NT2/D1 (cell line): ENCODE measurements around the gene DPP9.

ENCODE experiments used
- YY1 ChIP-seq: IDR thresholded peaks from 2 replicates; pipeline ENCODE4 v1.6.1; 2011; ENCODE audit not compliant: insufficient read length, insufficient read depth
- ZNF274 ChIP-seq: IDR thresholded peaks from 2 replicates; pipeline ENCODE4 v1.6.1; 2011; ENCODE audit warnings: mild to moderate bottlenecking, low read depth, low read length

DNA sequence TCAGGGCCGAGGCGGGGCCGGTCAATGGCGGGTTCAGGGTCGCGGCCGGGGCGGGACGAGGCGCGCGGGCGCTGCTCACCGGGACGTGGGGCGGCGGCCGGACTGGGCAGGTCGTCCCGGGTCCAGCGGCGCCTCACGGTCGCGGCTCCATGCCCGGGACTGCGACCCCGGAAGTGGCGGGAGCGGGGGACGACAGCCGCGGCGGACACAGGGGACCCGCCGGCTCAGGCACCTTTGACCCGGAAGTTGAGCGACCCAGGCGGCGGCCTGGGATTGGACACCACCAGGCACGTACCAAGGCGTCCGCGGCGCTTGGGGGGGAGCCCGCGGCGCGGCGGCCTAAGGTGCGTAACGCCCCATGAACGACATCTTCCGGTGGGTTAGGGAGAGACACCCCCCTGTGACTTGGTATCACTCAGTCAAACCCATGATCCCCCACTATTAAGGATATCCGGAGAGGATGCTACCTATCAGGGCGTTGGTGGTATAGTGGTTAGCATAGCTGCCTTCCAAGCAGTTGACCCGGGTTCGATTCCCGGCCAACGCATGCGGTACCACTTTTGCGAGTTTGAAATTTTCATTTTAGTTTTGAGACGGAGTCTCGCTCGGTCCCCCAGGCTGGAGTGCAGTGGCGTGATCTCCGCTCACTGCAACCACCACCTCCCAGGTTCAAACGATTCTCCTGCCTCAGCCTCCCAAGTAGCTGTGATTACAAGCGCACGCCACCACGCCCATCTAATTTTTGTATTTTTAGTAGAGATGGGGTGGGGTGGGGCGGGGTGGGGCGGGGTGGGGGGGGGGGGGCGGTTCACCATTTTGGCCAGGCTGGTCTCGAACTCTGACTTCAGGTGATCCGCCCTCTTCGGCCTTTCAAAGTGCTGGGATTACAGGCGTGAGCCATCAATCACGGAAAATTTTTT, at the start of gene DPP9:
- TF ChIP-seq ZNF274: no peak
- TF ChIP-seq YY1: no peak
